Suprapubic skin (tissue), 3 donors: ENCODE results near the gene PACS2.

ENCODE experiments used
- CTCF ChIP-seq, 2 donors: fragments of 200-600 bp in 1 of 2; fragments of 450-650 bp in 1 of 2; sonication (generic) in 1 of 2; IDR thresholded peaks; one replicate each; pipeline ENCODE4 v1.5.1; 2016 to 2019; ENCODE audit warnings: antibody characterized with exemption in 2 of 2, mild to moderate bottlenecking in 1 of 2, moderate library complexity in 1 of 2
- POLR2A ChIP-seq, 2 donors: fragments of 450-650 bp; IDR thresholded peaks; one replicate each; pipeline ENCODE4 v1.6.1; 2017; ENCODE audit warnings: antibody characterized with exemption in 2 of 2, mild to moderate bottlenecking in 2 of 2, moderate library complexity in 2 of 2

GRCh38 chr14:105299654-105300541, 14.7 kb upstream of the PACS2 start:
- TF ChIP-seq CTCF (IDR thresholded peaks at IDR 0.05) (no peak), POLR2A (IDR thresholded peaks at IDR 0.05) (no peak)
